PFSK-1 (cell line): ENCODE measurements around the gene CCDC192.

Experiments
- POLR2AphosphoS5 ChIP-seq: IDR thresholded peaks from 2 replicates; pipeline ENCODE4 v1.6.1; 2012; ENCODE audit warnings: low read depth, mild to moderate bottlenecking, control low read depth, low read length, moderate library complexity
- TF ChIP-seq, protein P1 (sequence below), 2 experiments: IDR thresholded peaks; 2 replicates each; pipeline versions ENCODE4 v1.6.1 to v1.8.0; 2011 to 2012; ENCODE audit warnings: low read depth in 2 of 2, low read length in 2 of 2, control low read depth in 1 of 2, inconsistent platforms in 1 of 2, mild to moderate bottlenecking in 1 of 2, moderate library complexity in 1 of 2; ENCODE audit not compliant: insufficient read depth in 1 of 2

DNA sequence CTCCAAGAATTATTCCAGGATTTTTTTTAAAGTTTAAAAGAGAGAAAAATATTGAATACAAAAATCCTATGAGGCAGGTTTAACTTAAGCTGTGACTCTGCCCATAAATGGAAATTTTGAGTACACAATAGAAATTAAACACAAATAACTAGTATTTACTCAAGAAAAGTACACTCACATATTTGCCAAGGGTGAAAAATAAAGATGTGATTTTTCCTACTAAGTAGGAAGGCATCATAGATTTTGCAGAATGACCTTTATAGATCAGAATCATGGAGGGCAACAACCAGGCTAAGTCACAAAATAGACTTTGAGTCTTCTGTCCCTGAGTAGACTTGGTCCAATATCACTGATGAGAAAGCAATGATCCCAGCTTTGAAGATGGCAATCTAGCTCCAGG lies 277.7 kb downstream of the CCDC192 start:
- no peak for TF ChIP-seq POLR2AphosphoS5
- TF ChIP-seq, protein P1, sequence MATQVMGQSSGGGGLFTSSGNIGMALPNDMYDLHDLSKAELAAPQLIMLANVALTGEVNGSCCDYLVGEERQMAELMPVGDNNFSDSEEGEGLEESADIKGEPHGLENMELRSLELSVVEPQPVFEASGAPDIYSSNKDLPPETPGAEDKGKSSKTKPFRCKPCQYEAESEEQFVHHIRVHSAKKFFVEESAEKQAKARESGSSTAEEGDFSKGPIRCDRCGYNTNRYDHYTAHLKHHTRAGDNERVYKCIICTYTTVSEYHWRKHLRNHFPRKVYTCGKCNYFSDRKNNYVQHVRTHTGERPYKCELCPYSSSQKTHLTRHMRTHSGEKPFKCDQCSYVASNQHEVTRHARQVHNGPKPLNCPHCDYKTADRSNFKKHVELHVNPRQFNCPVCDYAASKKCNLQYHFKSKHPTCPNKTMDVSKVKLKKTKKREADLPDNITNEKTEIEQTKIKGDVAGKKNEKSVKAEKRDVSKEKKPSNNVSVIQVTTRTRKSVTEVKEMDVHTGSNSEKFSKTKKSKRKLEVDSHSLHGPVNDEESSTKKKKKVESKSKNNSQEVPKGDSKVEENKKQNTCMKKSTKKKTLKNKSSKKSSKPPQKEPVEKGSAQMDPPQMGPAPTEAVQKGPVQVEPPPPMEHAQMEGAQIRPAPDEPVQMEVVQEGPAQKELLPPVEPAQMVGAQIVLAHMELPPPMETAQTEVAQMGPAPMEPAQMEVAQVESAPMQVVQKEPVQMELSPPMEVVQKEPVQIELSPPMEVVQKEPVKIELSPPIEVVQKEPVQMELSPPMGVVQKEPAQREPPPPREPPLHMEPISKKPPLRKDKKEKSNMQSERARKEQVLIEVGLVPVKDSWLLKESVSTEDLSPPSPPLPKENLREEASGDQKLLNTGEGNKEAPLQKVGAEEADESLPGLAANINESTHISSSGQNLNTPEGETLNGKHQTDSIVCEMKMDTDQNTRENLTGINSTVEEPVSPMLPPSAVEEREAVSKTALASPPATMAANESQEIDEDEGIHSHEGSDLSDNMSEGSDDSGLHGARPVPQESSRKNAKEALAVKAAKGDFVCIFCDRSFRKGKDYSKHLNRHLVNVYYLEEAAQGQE (IDR thresholded peaks at IDR 0.05; ENCODE audit: insufficient read depth in 1 of 2, low read depth in 2 of 2, low read length in 2 of 2): no peak
